Measurements from ENCODE around the gene PARD3B.

Gene PARD3B

DNA sequence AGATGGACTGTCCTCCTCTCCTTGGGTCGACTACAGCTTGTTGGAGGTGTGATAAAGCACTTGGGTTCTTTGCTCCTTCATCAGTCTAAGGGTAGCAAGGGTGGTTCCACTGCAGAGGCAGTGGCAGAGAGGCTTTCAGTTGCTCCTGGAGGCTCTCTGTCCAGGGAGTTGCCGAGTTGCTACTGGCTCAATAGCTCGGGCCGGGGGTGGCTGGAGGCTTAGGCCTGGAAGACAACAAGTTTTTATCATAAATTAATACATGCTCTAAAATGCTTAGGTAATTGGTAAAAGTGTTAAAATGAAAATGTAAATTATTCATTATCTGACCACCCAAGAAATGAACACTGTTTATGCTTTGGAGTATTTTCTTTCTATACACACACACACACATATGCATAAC, 975.0 kb downstream of the PARD3B start:
- DNase-seq (ENCODE audit: extremely low spot score) = no peak
- ChIA-PET POLR2A (no interaction called here), CTCF (no interaction called here)
- TF ChIP-seq FOXA1 (IDR thresholded peaks at IDR 0.05) = no peak
- no peak for TF ChIP-seq L3MBTL2 (conservative IDR thresholded peaks at IDR 0.05)
- no peak for TF ChIP-seq ELF4 (IDR thresholded peaks at IDR 0.05)
- no peak for TF ChIP-seq ARNT (IDR thresholded peaks at IDR 0.05)
- TF ChIP-seq TARDBP (IDR thresholded peaks at IDR 0.05) = no peak
- TF ChIP-seq SUZ12 (IDR thresholded peaks at IDR 0.05) = no peak
- no peak for TF ChIP-seq BHLHE40 (IDR thresholded peaks at IDR 0.05; ENCODE audit: borderline replicate concordance)
- no peak for TF ChIP-seq SP1 (IDR thresholded peaks at IDR 0.05)
- TF ChIP-seq FOXK2 (IDR thresholded peaks at IDR 0.05) = no peak
- TF ChIP-seq ZNF384 (IDR thresholded peaks at IDR 0.05) = no peak
- no peak for TF ChIP-seq HDGF (IDR thresholded peaks at IDR 0.05; ENCODE audit: borderline replicate concordance)
- TF ChIP-seq NFRKB (IDR thresholded peaks at IDR 0.05) = no peak
- TF ChIP-seq LEF1 (IDR thresholded peaks at IDR 0.05; ENCODE audit: borderline replicate concordance) = no peak
- no peak for TF ChIP-seq PKNOX1 (IDR thresholded peaks at IDR 0.05)

- ChIA-PET POLR2A (no interaction called here), CTCF (interaction anchor here (0.9 kb wide), 1 partner anchor 629 kb away, joined by 3 read pairs; no protein-coding TSS in a partner anchor)
- TF ChIP-seq SUZ12 (IDR thresholded peaks at IDR 0.05) = no peak
- no peak for TF ChIP-seq LEF1 (IDR thresholded peaks at IDR 0.05; ENCODE audit: borderline replicate concordance)
- no peak for TF ChIP-seq ARNT (IDR thresholded peaks at IDR 0.05)
- no peak for TF ChIP-seq FOXK2 (IDR thresholded peaks at IDR 0.05)
- no peak for TF ChIP-seq BHLHE40 (IDR thresholded peaks at IDR 0.05; ENCODE audit: borderline replicate concordance)
- no peak for TF ChIP-seq HDGF (IDR thresholded peaks at IDR 0.05; ENCODE audit: borderline replicate concordance)
- TF ChIP-seq FOXA1 (IDR thresholded peaks at IDR 0.05) = no peak
- no peak for TF ChIP-seq ZNF384 (IDR thresholded peaks at IDR 0.05)
- no peak for TF ChIP-seq L3MBTL2 (conservative IDR thresholded peaks at IDR 0.05)
- no peak for TF ChIP-seq NFRKB (IDR thresholded peaks at IDR 0.05)
- DNase-seq (ENCODE audit: extremely low spot score) = no peak
Observed at GRCh38 chr2:205524656-205525055, 979.4 kb downstream of the PARD3B start.

DNA sequence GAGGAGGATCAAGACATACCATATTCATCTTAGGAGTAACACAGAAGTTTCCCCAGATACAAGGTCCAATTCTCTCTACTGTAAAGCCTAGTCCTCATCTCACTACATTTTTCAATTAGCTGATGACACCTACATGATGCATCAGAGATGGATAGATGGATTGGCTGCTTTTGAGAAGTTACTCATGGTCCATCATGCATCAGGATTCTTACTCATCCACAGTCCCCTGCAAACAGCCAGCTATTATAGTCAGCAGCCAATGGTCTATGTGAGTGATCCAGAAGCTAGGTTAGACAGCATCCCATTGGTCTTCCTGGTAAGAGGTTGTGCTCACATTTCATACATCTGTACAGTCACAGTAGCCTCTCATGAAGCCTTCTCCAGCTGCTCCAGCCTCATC, 982.5 kb downstream of the PARD3B start:
- POLR2A ChIA-PET = no interaction called here
- DNase-seq (ENCODE audit: extremely low spot score) = no peak
- TF ChIP-seq TARDBP (IDR thresholded peaks at IDR 0.05) = no peak
- TF ChIP-seq FOXK2 (IDR thresholded peaks at IDR 0.05) = no peak
- no peak for TF ChIP-seq LEF1 (IDR thresholded peaks at IDR 0.05; ENCODE audit: borderline replicate concordance)
- no peak for TF ChIP-seq BHLHE40 (IDR thresholded peaks at IDR 0.05; ENCODE audit: borderline replicate concordance)
- no peak for TF ChIP-seq ZNF384 (IDR thresholded peaks at IDR 0.05)
- no peak for TF ChIP-seq SP1 (IDR thresholded peaks at IDR 0.05)
- CTCF ChIA-PET = no interaction called here

DNA sequence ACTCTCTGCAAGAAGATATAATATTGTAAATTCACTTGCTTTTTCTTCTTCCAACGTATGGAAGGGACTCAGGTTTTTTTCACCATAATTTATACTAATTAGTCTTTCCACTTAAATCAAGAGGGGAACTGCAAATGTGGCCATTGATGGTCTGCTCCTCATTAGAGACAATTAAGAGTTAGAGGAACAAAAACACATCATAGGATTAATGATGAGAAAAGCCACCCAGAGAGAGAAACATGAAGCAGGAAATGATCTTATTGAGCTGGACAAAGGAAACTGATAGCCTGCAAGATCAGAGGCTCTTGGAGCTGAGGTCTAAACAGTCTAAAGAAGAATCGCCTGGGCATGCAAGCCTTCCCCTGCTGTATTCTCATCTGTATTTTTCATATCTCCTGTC, 985.8 kb downstream of the PARD3B start:
- DNase-seq (ENCODE audit: extremely low spot score) = no peak
- no peak for TF ChIP-seq TARDBP (IDR thresholded peaks at IDR 0.05)
- no peak for TF ChIP-seq PKNOX1 (IDR thresholded peaks at IDR 0.05)
- TF ChIP-seq HDGF (IDR thresholded peaks at IDR 0.05; ENCODE audit: borderline replicate concordance) = no peak
- TF ChIP-seq ZNF384 (IDR thresholded peaks at IDR 0.05) = no peak
- no peak for TF ChIP-seq BHLHE40 (IDR thresholded peaks at IDR 0.05; ENCODE audit: borderline replicate concordance)
- no peak for TF ChIP-seq CTBP1 (IDR thresholded peaks at IDR 0.05; ENCODE audit: borderline replicate concordance)
- TF ChIP-seq ELF4 (IDR thresholded peaks at IDR 0.05) = no peak
- no peak for TF ChIP-seq FOXM1 (IDR thresholded peaks at IDR 0.05; ENCODE audit: borderline replicate concordance)
- CTCF ChIA-PET = no interaction called here
- POLR2A ChIA-PET = no interaction called here

- DNase-seq (ENCODE audit: extremely low spot score) = no peak
- TF ChIP-seq HDGF (IDR thresholded peaks at IDR 0.05; ENCODE audit: borderline replicate concordance) = no peak
- ChIA-PET CTCF (no interaction called here), POLR2A (no interaction called here)
Observed at GRCh38 chr2:205531489-205532148, 986.3 kb downstream of the PARD3B start.

- DNase-seq (ENCODE audit: extremely low spot score) = no peak
- POLR2A ChIA-PET = no interaction called here
Observed at GRCh38 chr2:205535001-205535400, 989.7 kb downstream of the PARD3B start.

More at GRCh38 chr2:205535001-205535400, 989.7 kb downstream of the PARD3B start:
- CTCF ChIA-PET = no interaction called here
- no peak for TF ChIP-seq NFRKB (IDR thresholded peaks at IDR 0.05)
- no peak for TF ChIP-seq ARNT (IDR thresholded peaks at IDR 0.05)
- no peak for TF ChIP-seq SP1 (IDR thresholded peaks at IDR 0.05)
- no peak for TF ChIP-seq FOXK2 (IDR thresholded peaks at IDR 0.05)
- TF ChIP-seq PKNOX1 (IDR thresholded peaks at IDR 0.05) = no peak
- TF ChIP-seq CTBP1 (IDR thresholded peaks at IDR 0.05; ENCODE audit: borderline replicate concordance) = no peak
- TF ChIP-seq LEF1 (IDR thresholded peaks at IDR 0.05; ENCODE audit: borderline replicate concordance) = no peak
- TF ChIP-seq ELF4 (IDR thresholded peaks at IDR 0.05) = no peak
- no peak for TF ChIP-seq SUZ12 (IDR thresholded peaks at IDR 0.05)
- TF ChIP-seq FOXA1 (IDR thresholded peaks at IDR 0.05) = no peak
- TF ChIP-seq HDGF (IDR thresholded peaks at IDR 0.05; ENCODE audit: borderline replicate concordance) = no peak
- TF ChIP-seq L3MBTL2 (conservative IDR thresholded peaks at IDR 0.05) = no peak
